B cell (primary cell): ENCODE measurements around the gene ARL3. TPM values are rescaled to one million over a fixed set of nuclear protein-coding genes. Genes with fewer than 3 reads are reported as not detected.

Experiments used
- ATAC-seq: fragments of 200-7000 bp; cut with Tn5 transposase; one replicate; pipeline ENCODE4 v1.10.0; 2021; ENCODE audit warnings: low read depth, mild to moderate bottlenecking, moderate number of reproducible peaks, moderate library complexity
- CTCF ChIA-PET: fragments of 350-600 bp; sonication (Branson Sonifier 250); formaldehyde crosslinking; loops from one replicate; lab custom pipeline; 2021; ENCODE audit warnings: antibody characterized with exemption, inconsistent platforms; lab: Charles Lee
- POLR2A ChIA-PET: fragments of 350-600 bp; sonication (Branson Sonifier 250); formaldehyde crosslinking; loops from one replicate; lab custom pipeline; 2021; ENCODE audit warnings: antibody characterized with exemption; lab: Charles Lee
- DNase-seq: peaks from one replicate; pipeline ENCODE4 v3.0.0; 2013
- H2AFZ ChIP-seq: 2 replicates; pipeline ENCODE4 v1.6.1; 2012; ENCODE audit warnings: mild to moderate bottlenecking, low read depth, low read length; ENCODE audit not compliant: insufficient read depth, poor library complexity, severe bottlenecking
- H3K27ac ChIP-seq, 2 donors: 1 replicate in 1 of 2; 2 replicates in 1 of 2; pipeline ENCODE4 v1.5.1; 2012 to 2013; ENCODE audit warnings: low read length in 2 of 2, mild to moderate bottlenecking in 2 of 2, moderate library complexity in 1 of 2
- H3K27me3 ChIP-seq, 4 experiments: fragments of 200-600 bp in 1 of 4; sonication (generic) in 1 of 4; replicated peaks in 1 of 4; 1 replicate in 2 of 4; 2 replicates in 2 of 4; pipeline versions ENCODE4 v1.6.1 to v1.7.0; 2013 to 2016; ENCODE audit warnings: low read length in 3 of 4, mild to moderate bottlenecking in 2 of 4, mixed read lengths in 1 of 4, moderate library complexity in 1 of 4; ENCODE audit not compliant: insufficient read depth in 4 of 4, control insufficient read depth in 3 of 4; ENCODE audit errors: control extremely low read depth in 1 of 4
- H3K36me3 ChIP-seq, 2 experiments: replicated peaks in 1 of 2; 1 replicate in 1 of 2; 2 replicates in 1 of 2; pipeline versions ENCODE4 v1.6.1 to v1.7.1; 2013; ENCODE audit warnings: low read length in 1 of 2; ENCODE audit not compliant: insufficient read depth in 2 of 2, control insufficient read depth in 1 of 2; ENCODE audit errors: control extremely low read depth in 1 of 2, extremely low read depth in 1 of 2
- H3K4me1 ChIP-seq, 2 donors: fragments of 200-600 bp in 1 of 2; sonication (generic) in 1 of 2; 1 replicate in 1 of 2; 2 replicates in 1 of 2; pipeline versions ENCODE4 v1.5.1 to v1.6.1; 2013 to 2017; ENCODE audit warnings: low read length in 2 of 2; ENCODE audit not compliant: control insufficient read depth in 2 of 2, insufficient read depth in 2 of 2
- H3K4me2 ChIP-seq: replicated peaks from 2 replicates; pipeline ENCODE3; 2012; ENCODE audit warnings: mild to moderate bottlenecking, low read depth, low read length; ENCODE audit not compliant: poor library complexity, severe bottlenecking
- H3K4me3 ChIP-seq, 5 experiments: fragments of 200-600 bp in 1 of 5; sonication (generic) in 1 of 5; 1 replicate in 3 of 5; 2 replicates in 2 of 5; pipeline versions ENCODE4 v1.5.1 to v1.7.0; 2011 to 2016; ENCODE audit warnings: low read length in 4 of 5, mild to moderate bottlenecking in 4 of 5, low read depth in 2 of 5, control low read depth in 1 of 5, moderate library complexity in 1 of 5; ENCODE audit not compliant: insufficient read depth in 1 of 5; ENCODE audit errors: control extremely low read depth in 1 of 5, extremely low read depth in 1 of 5
- H3K79me2 ChIP-seq: fragments of 200-600 bp; sonication (generic); one replicate; pipeline ENCODE4 v1.6.0; 2016; ENCODE audit warnings: low read length; ENCODE audit not compliant: control insufficient read depth, insufficient read depth
- H3K9ac ChIP-seq: fragments of 200-600 bp; sonication (generic); 2 replicates; pipeline ENCODE4 v1.6.1; 2017; ENCODE audit warnings: mild to moderate bottlenecking, low read length, moderate library complexity
- H3K9me3 ChIP-seq, 3 donors: one replicate each; pipeline versions ENCODE4 v1.6.1 to v1.7.1; 2013; ENCODE audit warnings: low read length in 2 of 3; ENCODE audit not compliant: control insufficient read depth in 2 of 3, insufficient read depth in 1 of 3; ENCODE audit errors: control extremely low read depth in 1 of 3
- H4K20me1 ChIP-seq: 2 replicates; pipeline ENCODE4 v1.6.0; 2012; ENCODE audit warnings: mild to moderate bottlenecking, low read length; ENCODE audit not compliant: insufficient read depth, control insufficient read depth, poor library complexity, severe bottlenecking
- H3K27ac Mint-ChIP-seq: one replicate; pipeline ENCODE4 v1.8.0; 2021; ENCODE audit warnings: mixed read lengths
- H3K27me3 Mint-ChIP-seq: one replicate; pipeline ENCODE4 v1.8.0; 2021; ENCODE audit warnings: mixed read lengths
- H3K4me1 Mint-ChIP-seq: one replicate; pipeline ENCODE4 v1.8.0; 2021; ENCODE audit warnings: mixed read lengths
- H3K4me3 Mint-ChIP-seq: one replicate; pipeline ENCODE4 v1.8.0; 2021; ENCODE audit warnings: mixed read lengths
- H3K9me3 Mint-ChIP-seq: one replicate; pipeline ENCODE4 v1.8.0; 2022; ENCODE audit warnings: mixed read lengths; ENCODE audit not compliant: insufficient read depth
- CTCF ChIP-seq: fragments of 200-600 bp; IDR thresholded peaks from one replicate; pipeline ENCODE4 v1.8.0; 2022; ENCODE audit warnings: antibody characterized with exemption, mild to moderate bottlenecking
- EZH2 ChIP-seq: IDR thresholded peaks from 2 replicates; pipeline ENCODE4 v1.6.1; 2012; ENCODE audit warnings: borderline replicate concordance, low read depth, mild to moderate bottlenecking, moderate library complexity, low read length; ENCODE audit not compliant: insufficient read depth, poor library complexity, severe bottlenecking
- WGBS: methylation state at CpG from one replicate; pipeline ENCODE4 v1.1.5; 2013; ENCODE audit warnings: missing lambda C conversion rate; ENCODE audit not compliant: insufficient coverage; 5-methylcytosine and 5-hydroxymethylcytosine counted together
- intact Hi-C: fragments of 100-400 bp; cut with micrococcal nuclease; formaldehyde crosslinking; loops from one replicate; pipeline ENCODE4 v1.10.0; 2022
- polyA plus RNA-seq: library from polyadenylated mRNA; depleted of rRNA; stranded (reverse); fragments of >200 nt; gene quantifications from 2 replicates; pipeline ENCODE4 v1.2.3, GENCODE V29; 2012
- total RNA-seq, 2 donors: library from RNA; stranded (reverse); fragments of 120-200 nt in 1 of 2; gene quantifications; 1 replicate in 1 of 2; 2 replicates in 1 of 2; pipeline versions ENCODE4 v1.2.3 to v1.2.4, GENCODE V29; 2013 to 2022

Gene ARL3
- total and polyA plus RNA-seq, 2 donors (not counting 1 experiment from before 2014, with no cell fraction given) = 0.91 to 5.5 TPM

GRCh38 chr10:102656791-102657371 is 57.3 kb downstream of the ARL3 start:
- Histone ChIP-seq H4K20me1 (peaks cover 47% of the 10 kb centered on the region), H3K9me3 (no peaks in the 10 kb centered on the region), H3K36me3 (peaks cover 1 to 48% of the 10 kb centered on the region in 2 experiments), H3K27ac (no peak overlapping the region), H3K4me1 (peaks cover 31 to 36% of the 10 kb centered on the region in 2 donors), H3K4me3 (no peak overlapping the region), H3K4me2 (no peak overlapping the region), H3K79me2 (peaks cover 32% of the 10 kb centered on the region), H3K27me3 (no peaks in the 10 kb centered on the region), H3K9ac (no peak overlapping the region), H2AFZ (no peak overlapping the region)
- Mint-ChIP-seq H3K9me3 (no peaks in the 10 kb centered on the region), H3K27me3 (no peaks in the 10 kb centered on the region), H3K4me1 (peaks cover 42% of the 10 kb centered on the region), H3K27ac (no peak overlapping the region), H3K4me3 (no peak overlapping the region)
- ATAC-seq = no peak
- POLR2A ChIA-PET = no interaction called here
- DNase-seq = no peak
- intact Hi-C loops = no loop called here
- TF ChIP-seq EZH2 (no peak), CTCF (no peak)
- WGBS = 98% methylated on average over 40 of the region's 42 CpGs
- CTCF ChIA-PET = interaction anchor here (0.8 kb wide), 1 partner anchor 20 kb away, joined by 3 read pairs; no protein-coding TSS in a partner anchor

- ATAC-seq = no peak
- DNase-seq = no peak
- WGBS = 98% methylated on average over 8 of the region's 12 CpGs
- peaks cover 35 to 39% of the 10 kb centered on the region in 2 donors for H3K4me1 ChIP-seq
- H3K9ac ChIP-seq = no peak overlapping the region
- ChIA-PET POLR2A (interaction anchor here (3.6 kb wide), 1 partner anchor 11 kb away, joined by 15 read pairs; the partner anchor contains the start of gene TRIM8), CTCF (interaction anchor here (0.5 to 1.3 kb wide), 2 partner anchors 22 to 107 kb away, joined by 3 to 4 read pairs; no protein-coding TSS in a partner anchor)
- intact Hi-C loops = no loop called here
- Mint-ChIP-seq H3K9me3 (no peaks in the 10 kb centered on the region), H3K27ac (no peak overlapping the region), H3K4me1 (peaks cover 42% of the 10 kb centered on the region), H3K27me3 (no peaks in the 10 kb centered on the region), H3K4me3 (no peak overlapping the region)
- H3K4me2 ChIP-seq = no peak overlapping the region
- no peaks in the 10 kb centered on the region for H3K27me3 ChIP-seq
- no peak overlapping the region for H3K4me3 ChIP-seq
- H3K36me3 ChIP-seq = peaks cover 1 to 48% of the 10 kb centered on the region in 2 experiments
- H3K9me3 ChIP-seq = no peaks in the 10 kb centered on the region
- H3K79me2 ChIP-seq = peaks cover 40% of the 10 kb centered on the region
- no peak overlapping the region for H3K27ac ChIP-seq
- peaks cover 56% of the 10 kb centered on the region for H4K20me1 ChIP-seq
- TF ChIP-seq EZH2 (no peak), CTCF (no peak)
- H2AFZ ChIP-seq = no peak overlapping the region
These were observed 58.2 kb downstream of the ARL3 start for GRCh38 chr10:102656026-102656425.
